Middle frontal gyrus (tissue), 1 donor: ENCODE measurements around the gene KRT12.
"Not testable (repeated sequence)": the region's sequence is repeated elsewhere in the genome, so short reads cannot be mapped to it uniquely, and the experiment has no call there.

ENCODE experiments used
- DNase-seq: peaks from one replicate; pipeline ENCODE4 v3.0.0-alpha.2; 2015; ENCODE audit warnings: low spot score; ENCODE audit errors: extremely low spot score

KRT12 gene

DNA sequence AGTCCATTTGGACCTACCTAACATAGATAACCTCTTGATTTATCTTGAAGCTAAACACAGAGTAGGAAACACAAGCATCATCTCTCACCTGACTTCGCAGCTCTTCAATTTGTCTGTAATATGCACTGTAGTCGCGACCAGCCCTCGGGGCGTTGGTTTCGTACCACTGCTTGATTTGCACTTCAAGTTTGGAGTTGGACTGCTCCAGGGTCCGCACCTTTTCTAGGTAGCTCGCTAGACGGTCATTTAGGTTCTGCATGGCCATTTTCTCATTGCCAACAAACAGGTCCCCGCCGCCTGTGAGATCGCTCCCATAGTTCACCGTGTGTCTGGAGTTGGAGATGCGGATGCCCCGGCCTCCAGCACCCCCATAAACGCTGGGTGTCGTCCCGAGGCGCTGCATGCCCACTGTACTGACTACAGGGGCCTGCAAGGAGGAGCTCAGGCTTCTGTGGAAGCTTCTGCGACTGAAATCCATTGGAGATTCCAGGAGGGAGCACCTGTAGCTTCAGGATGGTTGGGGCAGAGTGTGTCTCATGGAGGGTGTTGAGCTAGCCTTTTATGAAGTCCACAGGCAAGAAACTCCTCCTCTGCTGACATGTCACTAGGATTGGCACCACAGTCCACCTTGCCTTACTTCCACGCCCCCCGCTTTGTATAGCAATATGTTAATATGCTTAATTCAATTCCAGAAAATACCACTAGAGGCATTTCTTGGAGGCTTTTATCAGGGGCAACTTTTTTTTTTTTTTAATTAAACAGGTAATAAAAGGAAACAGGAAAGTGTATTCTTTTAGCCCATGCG is 17.9 kb upstream of the KRT12 start, which contains the start of gene KRT20:
KRT20 (minus strand) TSS at position 535 of the 805 bp plus-strand sequence; CDS start at position 478, 57 bp downstream.
- DNase-seq, result no peak

DNA sequence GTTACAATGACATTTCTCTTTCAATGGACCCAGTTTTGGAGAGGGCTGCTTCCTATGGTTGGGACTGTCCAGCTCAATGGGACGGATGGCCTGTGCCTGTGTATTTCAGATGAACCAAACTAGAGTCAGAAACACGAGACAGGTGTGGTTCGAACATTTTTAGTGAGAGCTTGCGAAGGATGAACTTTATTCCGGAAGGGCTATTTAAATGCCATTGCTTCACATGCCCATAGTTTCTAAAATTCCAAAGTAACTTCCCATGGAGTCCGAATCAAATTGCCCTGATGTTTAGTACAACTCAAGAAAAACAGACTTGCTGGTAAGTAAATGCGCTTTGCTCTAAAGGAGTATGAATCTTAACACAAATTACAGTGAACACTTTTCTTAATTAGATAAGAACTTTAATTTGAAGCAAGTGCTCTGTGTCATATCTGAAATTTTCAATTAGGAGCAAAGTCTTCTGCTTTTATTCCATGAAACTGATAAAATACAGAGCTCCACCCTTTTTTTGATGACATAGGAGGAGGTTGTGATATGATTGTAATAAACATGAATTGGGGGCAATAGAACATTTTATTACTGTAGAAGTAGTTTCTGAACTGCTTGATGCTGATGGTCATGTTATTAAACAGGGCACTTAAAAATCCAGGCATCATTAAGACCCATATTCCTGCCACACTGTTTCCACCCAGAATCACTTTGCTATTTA is 16.8 kb upstream of the KRT12 start:
- DNase-seq, result no peak

DNA sequence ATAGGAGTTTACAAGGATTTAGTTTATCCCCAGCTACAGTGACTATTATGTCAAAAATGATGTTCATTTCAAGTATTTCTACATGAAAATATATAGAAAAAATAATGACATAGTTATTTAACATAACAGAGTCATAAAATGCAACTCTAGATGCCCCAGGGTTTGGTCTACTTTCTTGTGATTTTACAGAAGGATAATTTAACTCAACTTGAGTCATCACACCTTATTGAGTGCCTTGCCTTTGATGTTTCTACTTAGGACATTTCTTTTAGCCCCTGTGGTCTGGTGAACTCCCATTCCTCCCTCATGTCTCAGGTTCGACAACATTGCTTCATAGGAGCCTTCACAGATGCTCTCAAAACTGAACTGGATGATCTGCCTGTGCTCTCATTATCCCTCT is 16.0 kb upstream of the KRT12 start:
- DNase-seq, result no peak

DNA sequence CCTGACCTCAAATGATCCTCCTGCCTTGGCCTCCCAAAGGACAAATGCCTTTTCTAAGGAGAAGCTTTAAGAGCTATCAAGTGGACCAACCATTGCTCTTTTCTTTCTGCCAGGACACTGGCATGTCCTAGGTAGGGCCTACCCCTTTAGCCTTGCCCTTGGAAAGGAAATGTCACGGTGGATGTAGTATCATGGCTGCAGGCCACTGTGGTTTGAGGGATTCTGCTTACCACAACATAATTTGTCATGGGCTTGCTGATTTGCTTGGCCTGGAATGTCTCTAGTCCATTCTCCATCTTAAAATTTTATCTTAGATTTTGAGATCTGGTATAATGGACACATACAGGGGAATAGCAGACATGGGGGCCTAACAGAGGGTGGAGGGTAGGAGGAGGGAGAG is 12.0 kb upstream of the KRT12 start:
- DNase-seq, result no peak

DNA sequence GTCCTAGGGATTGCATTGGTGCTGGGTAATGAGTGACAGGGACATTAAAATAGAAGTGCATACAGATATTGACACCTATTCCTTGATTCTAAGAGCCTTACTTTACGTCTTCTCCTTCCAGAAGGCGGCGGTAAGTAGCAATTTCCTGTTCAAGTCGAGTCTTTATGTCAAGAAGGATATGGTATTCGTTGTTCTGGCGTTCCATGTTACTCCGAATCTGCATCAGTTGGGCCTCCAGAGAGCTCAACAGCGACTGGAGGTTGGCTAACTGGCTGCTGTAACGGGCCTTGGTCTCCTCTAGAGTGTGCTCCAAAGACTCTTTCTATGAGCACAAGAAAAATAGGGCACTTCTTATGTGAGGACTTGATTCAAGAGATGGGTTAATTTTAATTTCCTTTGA is 11.0 kb upstream of the KRT12 start:
- DNase-seq, result no peak

DNA sequence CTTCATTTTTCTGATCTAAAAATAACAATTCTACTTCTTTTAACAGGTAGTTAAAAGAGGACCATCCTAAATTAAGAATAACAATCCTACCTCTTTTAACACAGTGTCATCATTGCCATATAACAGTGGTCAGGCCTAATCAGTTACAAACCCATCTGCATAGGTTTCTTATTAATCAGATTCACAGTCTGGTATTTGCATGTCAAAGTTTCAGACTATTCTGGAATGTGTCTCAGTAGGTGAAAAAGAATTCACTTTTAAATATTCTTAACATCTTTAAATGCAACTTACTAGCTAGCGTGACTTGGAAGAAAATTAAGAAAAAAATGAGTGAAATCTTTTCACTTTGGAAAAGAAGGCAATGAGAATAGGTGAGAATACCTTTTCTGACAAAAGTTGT is 6.8 kb upstream of the KRT12 start:
- no peak for DNase-seq

DNA sequence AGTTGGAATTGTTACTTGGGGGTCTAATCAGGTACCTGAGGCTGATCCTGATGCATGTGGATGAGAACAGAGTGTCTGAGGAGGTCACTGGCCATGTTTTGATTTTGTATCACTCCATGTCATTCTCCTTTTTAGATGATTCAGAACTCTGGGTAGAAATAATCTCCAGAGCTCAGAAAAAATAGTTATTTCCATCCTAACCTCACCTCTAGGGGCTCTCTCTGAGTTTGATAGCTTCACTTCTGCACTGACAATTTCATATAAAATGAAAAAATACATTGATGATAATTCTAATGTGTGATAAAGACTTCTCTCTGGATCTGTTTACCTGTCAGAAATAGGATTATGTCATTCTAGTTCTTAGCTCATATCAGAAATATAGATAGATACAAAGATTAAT is 6.2 kb upstream of the KRT12 start:
- DNase-seq, result no peak

DNA sequence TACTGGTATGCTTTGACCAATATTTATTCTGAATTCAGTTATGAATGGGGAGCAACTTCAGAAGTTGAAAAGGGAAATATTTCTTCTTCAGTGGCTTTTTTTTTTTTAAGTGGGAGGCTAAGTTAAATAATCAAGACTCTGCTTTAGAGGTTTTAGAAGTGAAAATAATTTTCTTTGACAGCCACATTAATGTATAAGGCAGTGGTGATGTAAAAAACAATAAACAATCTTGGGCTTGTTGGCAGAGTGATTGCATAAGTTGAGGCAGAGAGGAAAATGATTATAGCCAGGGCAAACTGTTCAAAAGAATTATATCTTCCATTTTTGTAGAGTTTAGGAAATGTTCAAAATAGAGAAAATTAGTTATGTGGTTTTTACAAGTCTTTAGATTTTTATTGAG is 5.4 kb upstream of the KRT12 start:
- no peak for DNase-seq

DNA sequence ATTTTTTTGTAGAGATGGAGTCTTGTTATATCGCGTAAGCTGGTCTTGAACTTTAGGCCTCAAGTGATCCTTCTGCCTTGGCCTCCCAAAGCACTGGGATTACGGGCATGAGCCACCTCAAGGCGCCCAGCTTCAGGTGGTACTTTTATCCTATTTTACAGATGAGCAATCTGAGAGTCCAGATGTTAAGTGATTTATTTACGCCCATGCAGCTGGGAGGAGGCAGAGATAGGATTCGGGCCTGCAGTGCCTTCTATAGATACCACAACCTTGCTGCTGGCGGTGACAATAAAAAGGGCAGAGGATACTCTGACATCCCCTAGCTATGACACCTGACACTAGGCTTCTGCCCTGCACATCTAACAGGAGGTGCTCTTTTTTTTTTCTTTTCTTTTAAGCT is 4.3 kb upstream of the KRT12 start:
- no peak for DNase-seq

DNA sequence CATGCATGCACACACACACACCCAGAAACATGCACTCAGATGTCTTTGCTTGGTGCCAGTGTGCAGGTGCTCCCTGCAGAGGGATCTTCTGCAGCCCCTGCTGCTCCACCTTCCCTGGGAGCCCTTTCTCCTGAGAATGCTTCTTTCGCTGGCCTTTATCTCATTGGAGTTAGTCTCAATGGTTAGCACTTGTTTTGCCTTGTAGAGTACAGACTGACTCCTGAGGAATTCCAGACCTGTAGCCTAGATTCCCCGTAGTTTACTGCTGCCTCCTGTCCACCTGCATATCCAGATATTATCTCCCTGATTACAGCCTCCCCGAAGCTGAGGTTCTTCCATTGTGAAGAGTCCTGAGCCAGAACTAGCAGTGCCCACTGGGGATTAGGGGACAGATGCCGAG is 3.1 kb upstream of the KRT12 start:
- DNase-seq, result no peak

DNA sequence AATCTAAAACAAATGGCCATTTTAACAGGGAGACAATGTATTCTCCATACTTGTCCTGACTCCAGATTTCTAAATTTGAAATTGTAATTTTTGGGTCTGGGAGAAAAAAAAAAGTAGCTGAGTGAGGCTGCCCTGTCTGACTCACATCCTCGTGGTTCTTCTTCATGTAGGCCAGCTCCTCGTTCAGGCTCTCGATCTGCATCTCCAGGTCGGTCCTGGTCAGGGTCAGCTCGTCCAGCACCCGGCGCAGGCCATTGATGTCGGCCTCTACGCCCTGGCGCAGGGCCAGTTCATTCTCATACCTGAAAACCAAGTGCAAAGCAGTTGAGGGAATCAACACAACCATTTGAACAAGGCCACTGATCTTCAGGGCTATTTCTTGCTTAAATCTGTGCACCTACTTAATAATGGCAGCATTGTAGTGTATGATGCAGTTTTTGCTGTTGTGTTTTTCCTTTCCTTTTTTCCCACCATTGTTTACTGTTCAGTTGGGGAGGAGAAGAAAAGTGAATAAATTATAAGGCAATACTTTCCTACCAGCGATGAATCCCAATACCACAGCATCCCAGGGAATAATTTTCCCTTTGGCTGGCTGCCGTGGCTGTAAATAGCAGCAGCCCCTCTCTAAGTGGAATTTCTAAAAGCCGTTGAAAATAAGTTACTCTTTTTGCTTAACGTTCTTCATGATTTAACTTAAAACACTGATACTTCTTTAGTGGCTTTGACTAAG is 2.2 kb downstream of the KRT12 start:
- DNase-seq, result no peak

DNA sequence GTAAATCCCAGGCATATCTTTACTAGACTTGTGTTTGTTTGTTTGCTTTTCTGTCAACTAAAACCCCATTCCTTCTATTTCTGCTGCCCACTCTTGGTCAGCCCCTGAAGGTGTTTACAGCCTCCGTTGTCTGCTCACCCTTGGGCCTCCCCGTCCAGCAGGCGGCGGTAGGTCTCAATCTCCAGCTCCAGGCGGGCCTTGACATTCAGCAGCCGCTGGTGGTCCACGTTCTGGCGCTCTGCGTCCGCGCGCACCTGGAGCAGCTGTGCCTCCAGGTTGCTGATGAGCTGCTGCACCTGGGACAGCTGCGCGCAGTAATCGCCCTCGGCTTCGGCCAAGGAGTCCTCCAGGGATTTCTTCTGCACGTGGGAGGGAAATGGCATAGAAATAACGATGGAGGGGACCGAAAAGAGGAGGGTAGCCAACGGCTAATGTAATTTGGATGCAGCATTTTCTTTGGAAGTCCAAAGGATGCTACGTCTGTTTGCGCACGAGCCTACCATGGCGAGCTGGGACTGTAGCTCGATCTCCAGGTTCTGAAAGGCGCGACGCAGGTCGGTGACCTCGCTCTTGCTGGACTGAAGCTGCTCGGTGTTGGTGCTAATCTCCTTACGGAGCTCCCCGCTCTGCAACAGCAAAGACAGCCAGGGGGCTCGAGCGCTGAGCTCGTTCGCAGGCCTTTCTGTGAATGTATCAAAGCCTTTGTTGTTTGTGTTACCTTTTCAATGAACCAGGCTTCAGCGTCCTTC is 3.9 kb downstream of the KRT12 start:
- DNase-seq, result no peak

DNA sequence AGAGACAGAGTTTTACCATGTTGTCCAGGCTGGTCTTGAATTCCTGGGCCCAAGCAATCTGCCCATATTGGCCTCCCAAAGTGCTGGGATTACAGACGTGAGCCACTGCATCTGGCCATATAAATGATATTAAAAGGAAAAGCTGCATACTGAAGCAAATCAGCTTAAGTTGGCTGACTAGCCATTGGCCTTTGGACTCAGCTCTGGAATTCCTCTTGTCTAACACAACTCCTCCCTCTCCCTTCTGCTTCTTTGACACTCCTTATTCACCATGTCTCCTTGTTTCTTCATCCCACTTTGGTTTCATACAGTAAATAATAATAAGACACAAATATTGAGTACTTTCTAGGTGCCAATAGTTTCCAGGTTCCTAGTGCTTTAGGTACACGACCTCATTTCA is 7.5 kb downstream of the KRT12 start:
- no peak for DNase-seq

DNA sequence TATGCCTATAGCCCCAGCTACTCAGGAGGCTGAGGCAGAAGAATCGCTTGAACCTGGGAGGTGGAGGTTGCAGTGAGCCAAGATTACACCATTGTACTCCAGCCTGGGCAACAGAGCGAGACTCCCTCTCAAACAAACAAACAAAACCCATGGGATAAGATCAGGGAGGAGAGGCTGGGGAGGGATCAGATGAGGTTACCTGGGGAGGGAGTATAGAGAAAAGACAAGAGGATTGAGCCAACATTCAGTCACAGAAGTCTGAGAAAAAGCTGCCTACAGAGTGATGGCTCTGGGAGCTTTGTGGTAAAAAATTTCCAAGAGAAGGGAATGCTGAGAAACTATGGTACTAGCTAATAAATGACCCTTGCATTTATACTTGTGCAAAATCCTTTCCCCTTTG is 8.4 kb downstream of the KRT12 start:
- not testable (repeated sequence) for DNase-seq

DNA sequence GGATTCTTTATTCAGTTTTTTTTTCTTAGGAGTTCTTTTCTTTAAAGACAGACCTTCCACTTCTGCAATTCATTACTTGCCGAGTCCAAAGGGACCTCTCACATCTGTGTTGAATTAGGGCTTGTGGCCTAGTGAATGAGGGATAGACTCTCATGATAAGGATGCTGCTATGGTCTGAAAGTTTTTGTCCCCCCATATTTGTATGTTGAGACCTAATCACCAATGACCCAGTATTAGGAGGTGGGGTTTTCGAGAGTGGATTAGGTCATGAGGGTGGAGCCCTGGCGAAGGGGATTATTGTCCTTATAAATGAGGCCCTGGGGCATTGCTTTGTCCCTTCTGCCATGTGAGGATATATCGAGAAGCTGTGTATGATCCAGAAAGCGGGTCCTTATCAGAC is 9.5 kb downstream of the KRT12 start:
- DNase-seq, result no peak

DNA sequence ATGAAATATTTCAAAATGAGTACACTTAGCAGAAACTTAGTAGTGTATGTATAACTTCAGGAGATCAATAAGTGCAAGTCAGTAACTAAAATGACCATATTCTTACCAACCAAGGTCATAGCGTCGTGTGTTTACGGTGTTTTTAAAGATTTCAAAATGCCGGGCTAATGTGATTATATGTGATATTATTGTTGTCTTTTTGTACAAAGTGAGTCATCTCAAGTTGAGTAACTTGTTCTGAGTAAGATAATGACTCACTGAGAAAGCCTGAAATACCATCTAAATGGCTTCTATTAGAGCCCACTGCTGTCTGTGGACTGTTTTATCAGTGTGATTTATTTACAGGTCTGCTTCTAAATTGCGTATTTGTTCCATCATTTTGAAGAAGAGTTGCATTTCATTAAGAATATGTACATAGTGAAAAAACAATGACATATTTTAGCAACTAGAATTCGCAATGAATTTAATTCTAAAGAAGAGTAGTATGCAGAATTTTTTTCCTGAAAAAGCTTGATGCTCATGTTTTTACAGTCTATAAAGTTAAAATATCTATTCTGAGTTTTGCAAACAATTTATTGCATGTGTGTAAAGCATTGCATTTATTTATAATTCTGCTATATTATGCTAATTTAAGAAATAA is 12.7 kb downstream of the KRT12 start:
- DNase-seq, result no peak

DNA sequence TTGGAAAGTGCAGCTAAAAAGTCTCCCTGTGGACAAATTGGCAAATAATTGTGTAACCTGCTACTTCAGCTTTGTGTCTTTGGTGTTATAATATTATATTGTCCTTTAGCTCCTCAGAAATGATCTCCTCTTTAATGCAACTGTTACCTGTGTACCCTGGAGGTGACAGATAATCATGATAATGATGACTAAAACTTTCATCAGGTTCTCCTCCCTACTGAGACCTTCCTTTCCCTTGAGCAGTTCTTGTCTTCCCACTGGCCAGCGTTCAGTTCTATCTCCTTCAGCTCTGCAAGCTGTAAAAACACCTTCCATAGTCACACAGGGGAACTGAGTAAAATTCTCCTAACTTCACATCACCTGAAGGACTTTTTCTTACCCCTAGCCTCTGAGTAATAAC is 14.7 kb downstream of the KRT12 start:
- no peak for DNase-seq

DNA sequence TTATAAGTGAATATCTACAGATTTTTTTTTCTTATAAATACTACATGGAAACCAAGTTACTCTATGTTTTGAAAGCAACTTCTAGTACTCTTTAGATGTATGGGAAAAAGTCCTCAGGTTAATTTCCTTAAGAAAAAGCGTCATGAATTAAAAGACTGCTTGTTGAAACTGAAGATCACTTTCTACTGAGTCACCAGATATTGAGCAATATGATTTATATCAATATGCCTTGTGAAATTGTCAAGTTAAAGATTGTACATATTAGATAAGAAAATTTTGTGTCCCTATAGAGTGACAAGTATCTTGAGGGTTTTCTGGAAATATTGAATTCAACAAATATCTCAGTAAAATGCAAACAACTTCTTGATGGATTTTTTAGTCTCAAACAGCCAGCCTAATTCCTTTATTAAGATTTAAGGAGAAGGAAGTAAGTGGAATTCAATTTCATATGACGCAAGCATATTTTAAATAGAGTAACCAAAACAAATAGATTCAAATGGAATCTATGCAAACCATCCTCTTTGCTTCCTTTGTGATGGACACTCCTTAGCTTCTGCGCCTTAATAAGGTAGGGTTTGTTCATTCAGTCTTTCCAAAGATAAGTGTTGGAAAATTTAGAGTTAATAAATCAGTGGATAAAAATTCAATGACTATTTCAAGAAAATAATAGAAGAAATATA is 16.6 kb downstream of the KRT12 start:
- DNase-seq, result no peak

DNA sequence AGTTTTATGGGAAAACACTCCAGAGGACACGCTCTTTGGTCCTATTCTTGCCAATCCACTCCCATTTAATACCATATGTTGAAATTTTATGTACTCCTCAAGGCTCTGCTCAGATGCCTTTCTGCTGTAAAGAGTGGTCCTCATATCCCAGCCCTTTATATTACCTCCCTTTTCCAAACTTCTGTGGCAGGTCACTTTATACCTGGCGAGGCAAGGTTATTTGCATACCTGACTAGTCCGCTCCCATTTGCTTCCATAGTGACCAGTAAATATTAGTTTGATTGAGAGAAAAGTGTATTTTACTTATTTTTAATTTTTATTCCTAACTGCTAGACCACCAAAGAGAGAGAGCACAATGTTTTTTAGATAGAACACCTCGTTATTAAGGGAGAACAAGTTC is 17.3 kb downstream of the KRT12 start:
- no peak for DNase-seq

DNA sequence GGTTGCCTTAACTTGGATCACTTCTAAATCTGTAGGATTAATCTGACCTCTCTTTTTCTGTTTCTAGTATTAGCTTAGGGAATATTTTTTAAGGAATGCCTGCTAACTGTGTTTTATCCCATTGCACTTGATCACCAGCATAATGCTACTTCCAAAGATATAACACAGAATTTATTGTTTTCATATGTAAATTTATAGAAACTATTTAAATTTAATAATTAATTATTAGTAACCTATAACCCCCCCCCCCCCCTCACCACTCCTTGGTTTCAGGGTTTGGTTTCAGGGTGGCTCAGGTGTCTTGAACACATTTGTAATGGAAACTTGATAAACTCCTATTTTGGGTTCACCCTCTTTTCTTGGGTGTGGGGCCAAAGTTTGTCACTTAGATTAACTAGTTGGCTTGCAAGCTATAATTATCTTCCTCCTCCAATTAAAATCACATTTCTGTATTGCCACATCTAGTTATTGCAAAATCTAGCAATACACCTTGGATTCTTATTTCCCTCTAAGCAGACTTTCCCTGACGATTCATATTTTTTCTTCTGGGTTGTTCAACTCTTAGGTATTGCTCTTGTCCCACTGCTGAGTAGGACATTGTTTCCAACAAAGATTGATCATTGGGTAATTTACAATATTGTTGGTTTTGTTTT is 18.3 kb downstream of the KRT12 start:
- no peak for DNase-seq
